ENCODE measurements around the gene PRPF40B. TPM values are rescaled to one million over a fixed set of nuclear protein-coding genes. Genes with fewer than 3 reads are reported as not detected.

PRPF40B gene
- total and polyA plus RNA-seq, 9 of the 15 experiments (the other 6 are each of a cell fraction or from before 2014, with no cell fraction given): 0.55 to 10.6 (median 4.8) TPM

DNA sequence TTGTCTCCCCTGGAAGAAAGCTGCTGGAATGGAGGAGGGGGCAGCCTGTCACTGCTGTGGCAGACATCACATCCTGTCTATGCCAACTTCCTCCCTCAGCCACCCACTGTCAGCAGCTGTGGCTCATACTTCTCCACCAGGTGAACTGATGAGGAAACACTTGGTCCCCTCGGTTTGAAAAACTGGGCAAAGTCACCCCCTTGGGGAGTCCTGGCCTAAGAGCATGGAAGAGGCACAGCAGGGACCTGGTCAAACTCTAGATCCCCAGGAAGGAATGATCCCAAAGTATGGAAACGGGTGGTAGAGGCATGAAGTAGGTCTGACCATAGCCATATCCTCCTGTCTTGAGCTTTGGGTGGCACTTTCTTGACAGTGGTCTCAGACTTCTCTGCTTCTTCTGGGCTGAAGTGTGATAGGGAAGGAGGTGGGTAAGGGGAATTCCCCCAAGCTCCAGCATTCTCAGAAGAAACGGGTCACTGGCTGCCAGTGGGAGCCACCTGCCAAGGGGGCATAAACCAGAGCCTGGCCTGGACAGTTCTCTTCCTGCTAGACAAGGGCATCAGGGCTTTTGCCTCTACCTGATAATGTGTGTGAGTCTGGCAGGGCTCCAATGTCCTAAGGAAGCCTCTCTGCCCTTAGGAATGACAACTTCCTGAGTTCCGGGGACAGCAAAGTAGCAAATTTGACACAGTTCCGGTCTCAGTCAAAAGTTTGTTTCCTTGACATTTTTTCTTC lies 47.8 kb downstream of the PRPF40B start (continued):
- TF ChIP-seq CREM (IDR thresholded peaks at IDR 0.05; ENCODE audit: low read depth) (peak; percentile 48; the same call in 1 of the 2 replicates), STAT5B (CRISPR knock-in tag; IDR thresholded peaks at IDR 0.05) (no peak), CEBPG (CRISPR knock-in tag; IDR thresholded peaks at IDR 0.05) (no peak), CEBPG (tag; conservative IDR thresholded peaks at IDR 0.05 in 1 of 2, IDR thresholded peaks at IDR 0.05 in 1 of 2) (no peak), MTA1 (IDR thresholded peaks at IDR 0.05; ENCODE audit: borderline replicate concordance) (no peak), DMBX1 (CRISPR knock-in tag; IDR thresholded peaks at IDR 0.05; ENCODE audit: borderline replicate concordance) (peak; percentile 68), ZNF134 (CRISPR knock-in tag; conservative IDR thresholded peaks at IDR 0.05) (no peak), ZNF445 (CRISPR knock-in tag; IDR thresholded peaks at IDR 0.05; ENCODE audit: low read depth) (no peak), GABPA (tag; conservative IDR thresholded peaks at IDR 0.05; ENCODE audit: low read depth) (peak; percentile 86), ZNF354B (CRISPR knock-in tag; IDR thresholded peaks at IDR 0.05) (no peak), RAD51 (IDR thresholded peaks at IDR 0.05; ENCODE audit: borderline replicate concordance, low read depth) (no peak), CBFA2T2 (conservative IDR thresholded peaks at IDR 0.05) (no peak), ZNF644 (tag; IDR thresholded peaks at IDR 0.05; ENCODE audit: low read depth) (no peak), CEBPB (tag; IDR thresholded peaks at IDR 0.05) (no peak), TARDBP (IDR thresholded peaks at IDR 0.05) (no peak), NR3C1 (CRISPR knock-in tag; IDR thresholded peaks at IDR 0.05) (no peak), SMAD4 (CRISPR knock-in tag; conservative IDR thresholded peaks at IDR 0.05) (peak; percentile 41; the same call in 1 of the 2 replicates), SIN3A (IDR thresholded peaks at IDR 0.05; ENCODE audit: borderline replicate concordance in 2 of 2, control insufficient read depth in 1 of 2, low read depth in 2 of 2, low read length in 2 of 2) (no peak), ZSCAN29 (IDR thresholded peaks at IDR 0.05) (no peak), HMGN3 (IDR thresholded peaks at IDR 0.05; ENCODE audit: borderline replicate concordance, extremely low read depth, insufficient read length, low read depth, low read length) (no peak), TCF7L2 (IDR thresholded peaks at IDR 0.05; ENCODE audit: low read depth, low read length) (no peak), NCOA1 (IDR thresholded peaks at IDR 0.05; ENCODE audit: low read depth) (no peak)
- TF ChIP-seq, protein P1, sequence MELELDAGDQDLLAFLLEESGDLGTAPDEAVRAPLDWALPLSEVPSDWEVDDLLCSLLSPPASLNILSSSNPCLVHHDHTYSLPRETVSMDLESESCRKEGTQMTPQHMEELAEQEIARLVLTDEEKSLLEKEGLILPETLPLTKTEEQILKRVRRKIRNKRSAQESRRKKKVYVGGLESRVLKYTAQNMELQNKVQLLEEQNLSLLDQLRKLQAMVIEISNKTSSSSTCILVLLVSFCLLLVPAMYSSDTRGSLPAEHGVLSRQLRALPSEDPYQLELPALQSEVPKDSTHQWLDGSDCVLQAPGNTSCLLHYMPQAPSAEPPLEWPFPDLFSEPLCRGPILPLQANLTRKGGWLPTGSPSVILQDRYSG (tag; conservative IDR thresholded peaks at IDR 0.05; ENCODE audit: low read depth): no peak
- TF ChIP-seq, protein P2, sequence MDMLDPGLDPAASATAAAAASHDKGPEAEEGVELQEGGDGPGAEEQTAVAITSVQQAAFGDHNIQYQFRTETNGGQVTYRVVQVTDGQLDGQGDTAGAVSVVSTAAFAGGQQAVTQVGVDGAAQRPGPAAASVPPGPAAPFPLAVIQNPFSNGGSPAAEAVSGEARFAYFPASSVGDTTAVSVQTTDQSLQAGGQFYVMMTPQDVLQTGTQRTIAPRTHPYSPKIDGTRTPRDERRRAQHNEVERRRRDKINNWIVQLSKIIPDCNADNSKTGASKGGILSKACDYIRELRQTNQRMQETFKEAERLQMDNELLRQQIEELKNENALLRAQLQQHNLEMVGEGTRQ (CRISPR knock-in tag; IDR thresholded peaks at IDR 0.05): no peak
- TF ChIP-seq, protein P3, sequence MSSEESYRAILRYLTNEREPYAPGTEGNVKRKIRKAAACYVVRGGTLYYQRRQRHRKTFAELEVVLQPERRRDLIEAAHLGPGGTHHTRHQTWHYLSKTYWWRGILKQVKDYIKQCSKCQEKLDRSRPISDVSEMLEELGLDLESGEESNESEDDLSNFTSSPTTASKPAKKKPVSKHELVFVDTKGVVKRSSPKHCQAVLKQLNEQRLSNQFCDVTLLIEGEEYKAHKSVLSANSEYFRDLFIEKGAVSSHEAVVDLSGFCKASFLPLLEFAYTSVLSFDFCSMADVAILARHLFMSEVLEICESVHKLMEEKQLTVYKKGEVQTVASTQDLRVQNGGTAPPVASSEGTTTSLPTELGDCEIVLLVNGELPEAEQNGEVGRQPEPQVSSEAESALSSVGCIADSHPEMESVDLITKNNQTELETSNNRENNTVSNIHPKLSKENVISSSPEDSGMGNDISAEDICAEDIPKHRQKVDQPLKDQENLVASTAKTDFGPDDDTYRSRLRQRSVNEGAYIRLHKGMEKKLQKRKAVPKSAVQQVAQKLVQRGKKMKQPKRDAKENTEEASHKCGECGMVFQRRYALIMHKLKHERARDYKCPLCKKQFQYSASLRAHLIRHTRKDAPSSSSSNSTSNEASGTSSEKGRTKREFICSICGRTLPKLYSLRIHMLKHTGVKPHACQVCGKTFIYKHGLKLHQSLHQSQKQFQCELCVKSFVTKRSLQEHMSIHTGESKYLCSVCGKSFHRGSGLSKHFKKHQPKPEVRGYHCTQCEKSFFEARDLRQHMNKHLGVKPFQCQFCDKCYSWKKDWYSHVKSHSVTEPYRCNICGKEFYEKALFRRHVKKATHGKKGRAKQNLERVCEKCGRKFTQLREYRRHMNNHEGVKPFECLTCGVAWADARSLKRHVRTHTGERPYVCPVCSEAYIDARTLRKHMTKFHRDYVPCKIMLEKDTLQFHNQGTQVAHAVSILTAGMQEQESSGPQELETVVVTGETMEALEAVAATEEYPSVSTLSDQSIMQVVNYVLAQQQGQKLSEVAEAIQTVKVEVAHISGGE (CRISPR knock-in tag; IDR thresholded peaks at IDR 0.05): peak in 2 of 3 experiments; percentile 48 to 92; a peak in 3 of 6 replicates

Data from K562 (cell line).